NCI-H1694 (cell line): ENCODE measurements around the gene ZNF225.
"Not testable (repeated sequence)": the region's sequence is repeated elsewhere in the genome, so short reads cannot be mapped to it uniquely, and the experiment has no call there.

Experiments used
- DNase-seq: peaks from one replicate; lab custom pipeline; 2025; lab: John Stamatoyannopoulos, UW

The ZNF225 gene

GRCh38 chr19:44163789-44164188, 50.6 kb downstream of the ZNF225 start:
- DNase-seq, result no peak

GRCh38 chr19:44164327-44164672, 51.1 kb downstream of the ZNF225 start:
- DNase-seq, result no peak

GRCh38 chr19:44164673-44165512, 51.7 kb downstream of the ZNF225 start, which contains the start of gene ZNF226:
ZNF226 (plus strand) TSS chr19:44165100; CDS start chr19:44170081, 4,981 bp downstream.
- DNase-seq, result peak; percentile 97

- not testable (repeated sequence) for DNase-seq
These were observed 57.5 kb downstream of the ZNF225 start for GRCh38 chr19:44170660-44171059.

GRCh38 chr19:44176590-44176989, 63.4 kb downstream of the ZNF225 start:
- DNase-seq, result no peak

GRCh38 chr19:44180968-44181367, 67.8 kb downstream of the ZNF225 start:
- DNase-seq, result no peak

- DNase-seq, result no peak
These were observed 68.9 kb downstream of the ZNF225 start for GRCh38 chr19:44182145-44182544.
